OCI-LY7 (cell line): ENCODE measurements around the gene COPG1. TPM values are rescaled to one million over a fixed set of nuclear protein-coding genes. Genes with fewer than 3 reads are reported as not detected.

ENCODE experiments used
- BruUV-seq: library from RNA; stranded (reverse); fragments of 400-500 nt; replicated peaks from 2 replicates; lab custom pipeline; 2021; lab: Mats Ljungman, UMichigan
- CTCF ChIA-PET: fragments of 300-600 bp; sonication (Branson Sonifier 250); formaldehyde crosslinking; loops from one replicate; lab custom pipeline; 2022; ENCODE audit warnings: antibody characterized with exemption; ENCODE audit not compliant: unreplicated experiment; lab: Charles Lee
- POLR2A ChIA-PET: fragments of 300-600 bp; sonication (Branson Sonifier 250); formaldehyde crosslinking; loops from one replicate; lab custom pipeline; 2022; ENCODE audit warnings: antibody characterized with exemption; lab: Charles Lee
- DNase-seq: peaks from one replicate; pipeline ENCODE4 v3.0.0-alpha.2; 2015; ENCODE audit warnings: low spot score
- H2AFZ ChIP-seq: fragments of 200-600 bp; sonication (generic), shearing (Covaris generic); 2 replicates; pipeline ENCODE4 v1.6.1; 2014; ENCODE audit warnings: mild to moderate bottlenecking, antibody characterized with exemption, low read length, moderate library complexity
- H3K27ac ChIP-seq: fragments of 200-600 bp; sonication (generic); 2 replicates; pipeline ENCODE4 v1.5.1; 2014; ENCODE audit warnings: mixed run types, low read depth, mild to moderate bottlenecking, moderate library complexity, low read length, inconsistent platforms; ENCODE audit not compliant: poor library complexity, severe bottlenecking
- H3K36me3 ChIP-seq: fragments of 200-600 bp; sonication (generic); 2 replicates; pipeline ENCODE4 v1.6.1; 2014; ENCODE audit warnings: mild to moderate bottlenecking, antibody characterized with exemption, low read length, moderate library complexity, mixed read lengths; ENCODE audit not compliant: insufficient read depth
- H3K4me1 ChIP-seq: fragments of 200-600 bp; sonication (generic); 2 replicates; pipeline ENCODE4 v1.5.1; 2014; ENCODE audit warnings: mild to moderate bottlenecking, low read length; ENCODE audit not compliant: insufficient read depth, poor library complexity, severe bottlenecking
- H3K4me2 ChIP-seq: fragments of 200-600 bp; sonication (generic); 2 replicates; pipeline ENCODE4 v1.6.1; 2014; ENCODE audit warnings: mild to moderate bottlenecking, low read length
- H3K4me3 ChIP-seq: fragments of 200-600 bp; sonication (generic); 2 replicates; pipeline ENCODE4 v1.5.1; 2014; ENCODE audit warnings: mild to moderate bottlenecking, low read depth, low read length; ENCODE audit not compliant: poor library complexity, severe bottlenecking
- H3K79me2 ChIP-seq: fragments of 200-600 bp; sonication (generic); 2 replicates; pipeline ENCODE4 v1.6.1; 2016; ENCODE audit warnings: low read depth, mild to moderate bottlenecking, low read length, moderate library complexity, mixed read lengths; ENCODE audit not compliant: insufficient read depth
- H3K9me2 ChIP-seq: fragments of 200-600 bp; sonication (generic); 2 replicates; pipeline ENCODE4 v1.6.1; 2016; ENCODE audit warnings: mild to moderate bottlenecking, low read length, mixed read lengths; ENCODE audit not compliant: insufficient read depth
- H3K9me3 ChIP-seq: fragments of 200-600 bp; sonication (generic); 2 replicates; pipeline ENCODE4 v1.6.1; 2014; ENCODE audit warnings: mild to moderate bottlenecking, mixed run types, low read length, mixed read lengths
- H4K20me1 ChIP-seq: fragments of 200-600 bp; sonication (generic); 2 replicates; pipeline ENCODE4 v1.6.1; 2014; ENCODE audit warnings: mild to moderate bottlenecking, antibody characterized with exemption, low read length, moderate library complexity, mixed read lengths; ENCODE audit not compliant: insufficient read depth
- EZH2phosphoT487 ChIP-seq: fragments of 200-600 bp; sonication (generic); IDR thresholded peaks from 2 replicates; pipeline ENCODE4 v1.6.1; 2018; ENCODE audit warnings: low read depth, borderline replicate concordance, mild to moderate bottlenecking, mixed run types, antibody characterized with exemption, low read length, moderate library complexity, mixed read lengths
- intact Hi-C: fragments of 100-400 bp; cut with micrococcal nuclease; formaldehyde crosslinking; loops from one replicate; pipeline ENCODE4 v1.10.0; 2022; ENCODE audit not compliant: unreplicated experiment
- total RNA-seq, 2 experiments: library from RNA; depleted of rRNA in 1 of 2; stranded (reverse); fragments of >200 nt in 1 of 2; shearing (Covaris generic) in 1 of 2; gene quantifications; 2 replicates each; pipeline ENCODE4 v1.2.3, GENCODE V29; 2014 to 2022
- TF ChIP-seq, protein P1 (sequence below): fragments of 200-600 bp; sonication (generic); conservative IDR thresholded peaks from 2 replicates; pipeline ENCODE4 v1.5.1; 2014; ENCODE audit warnings: mild to moderate bottlenecking, antibody characterized with exemption, low read length, moderate library complexity, mixed read lengths

COPG1 gene
- total RNA-seq, 2 experiments from 2014 or later: 91.9 to 182 TPM

DNA sequence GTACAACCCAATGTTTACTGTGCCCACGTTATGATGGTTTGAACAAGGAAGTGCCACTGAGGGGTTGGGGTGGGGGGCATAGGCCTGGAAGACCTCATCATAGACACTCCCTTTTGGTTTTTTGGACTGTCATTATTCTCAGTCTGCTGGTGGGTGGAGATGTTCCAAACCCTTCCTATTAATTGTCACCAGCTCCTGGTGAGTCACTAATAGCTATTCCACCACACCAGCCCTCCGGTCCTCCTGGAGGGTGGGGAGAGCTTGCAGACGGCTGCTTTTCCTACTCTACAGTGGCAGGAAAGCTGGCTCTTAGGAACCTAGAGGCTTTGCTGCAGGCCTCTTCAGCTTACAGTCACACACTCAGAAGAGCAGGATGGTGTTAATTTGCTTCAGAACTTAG, 9.0 kb upstream of the COPG1 start:
- CTCF ChIA-PET: no interaction called here
- DNase-seq: no peak
- intact Hi-C loops: no loop called here
- peaks cover 19% of the 10 kb centered on the region for H3K4me1 ChIP-seq
- H3K9me2 ChIP-seq: no peaks in the 10 kb centered on the region
- no peak overlapping the region for H2AFZ ChIP-seq
- no TSS peak for BruUV-seq
- no peak overlapping the region for H3K27ac ChIP-seq
- POLR2A ChIA-PET: interaction anchor here (1.1 to 1.7 kb wide), 7 partner anchors 9 to 219 kb away, joined by 3 to 6 read pairs (median 4); partner anchors contain the start of gene COPG1
- H3K4me3 ChIP-seq: no peak overlapping the region
- no peak overlapping the region for H3K4me2 ChIP-seq
- TF ChIP-seq EZH2phosphoT487: no peak
- TF ChIP-seq, protein P1, sequence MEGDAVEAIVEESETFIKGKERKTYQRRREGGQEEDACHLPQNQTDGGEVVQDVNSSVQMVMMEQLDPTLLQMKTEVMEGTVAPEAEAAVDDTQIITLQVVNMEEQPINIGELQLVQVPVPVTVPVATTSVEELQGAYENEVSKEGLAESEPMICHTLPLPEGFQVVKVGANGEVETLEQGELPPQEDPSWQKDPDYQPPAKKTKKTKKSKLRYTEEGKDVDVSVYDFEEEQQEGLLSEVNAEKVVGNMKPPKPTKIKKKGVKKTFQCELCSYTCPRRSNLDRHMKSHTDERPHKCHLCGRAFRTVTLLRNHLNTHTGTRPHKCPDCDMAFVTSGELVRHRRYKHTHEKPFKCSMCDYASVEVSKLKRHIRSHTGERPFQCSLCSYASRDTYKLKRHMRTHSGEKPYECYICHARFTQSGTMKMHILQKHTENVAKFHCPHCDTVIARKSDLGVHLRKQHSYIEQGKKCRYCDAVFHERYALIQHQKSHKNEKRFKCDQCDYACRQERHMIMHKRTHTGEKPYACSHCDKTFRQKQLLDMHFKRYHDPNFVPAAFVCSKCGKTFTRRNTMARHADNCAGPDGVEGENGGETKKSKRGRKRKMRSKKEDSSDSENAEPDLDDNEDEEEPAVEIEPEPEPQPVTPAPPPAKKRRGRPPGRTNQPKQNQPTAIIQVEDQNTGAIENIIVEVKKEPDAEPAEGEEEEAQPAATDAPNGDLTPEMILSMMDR: no peak
- no peaks in the 10 kb centered on the region for H3K79me2 ChIP-seq
- no peaks in the 10 kb centered on the region for H4K20me1 ChIP-seq
- peaks cover 7% of the 10 kb centered on the region; the same call in 1 of the 2 replicates for H3K9me3 ChIP-seq
- no peaks in the 10 kb centered on the region for H3K36me3 ChIP-seq

DNA sequence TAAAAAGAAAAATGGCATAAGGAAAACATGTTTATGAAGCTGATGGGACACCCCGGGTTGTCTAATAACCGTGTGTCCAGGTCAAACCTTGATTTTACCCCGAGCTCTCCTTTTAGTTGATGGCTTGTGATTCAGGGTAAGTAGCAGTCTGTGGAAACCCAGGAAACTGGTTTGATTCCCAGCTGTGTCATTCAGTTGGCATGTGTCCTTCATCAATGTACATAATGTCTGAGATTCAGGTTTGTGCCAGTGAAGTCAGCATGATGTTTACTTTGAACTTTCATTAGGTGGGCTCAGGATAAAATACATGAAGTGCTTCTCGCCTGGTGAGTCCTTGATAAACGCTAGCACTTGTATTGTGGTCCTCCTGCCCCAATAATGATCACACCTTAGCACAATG, 4.3 kb upstream of the COPG1 start:
- TF ChIP-seq, protein P1: no peak
- TF ChIP-seq EZH2phosphoT487: no peak
- Histone ChIP-seq H3K36me3 (no peaks in the 10 kb centered on the region), H4K20me1 (no peaks in the 10 kb centered on the region), H3K4me2 (peak overlapping the region; percentile 49), H3K4me3 (no peak overlapping the region), H3K9me2 (no peaks in the 10 kb centered on the region), H3K27ac (no peak overlapping the region), H3K9me3 (no peaks in the 10 kb centered on the region), H3K79me2 (peaks cover 17% of the 10 kb centered on the region; the same call in 1 of the 2 replicates), H3K4me1 (peaks cover 24% of the 10 kb centered on the region), H2AFZ (peak overlapping the region; percentile 49; the same call in 1 of the 2 replicates)
- ChIA-PET POLR2A (interaction anchor here (0.6 to 3.4 kb wide), 10 partner anchors 8 to 275 kb away, joined by 3 to 15 read pairs (median 3); no protein-coding TSS in a partner anchor), CTCF (interaction anchor here (0.7 to 2.8 kb wide), 7 partner anchors 21 to 275 kb away, joined by 3 to 17 read pairs (median 4); no protein-coding TSS in a partner anchor)
- BruUV-seq: no TSS peak
- intact Hi-C loops: loop anchor here (1.0 to 5.0 kb wide), 4 partner anchors 62 to 368 kb away; partner anchors contain the start of genes ACAD9 and CNBP
- DNase-seq: no peak
